Measurements from ENCODE around the gene AFDN. TPM values are rescaled to one million over a fixed set of nuclear protein-coding genes. Genes with fewer than 3 reads are reported as not detected.
A peak's percentile ranks its signal among the peaks of the same experiment; 100 is the strongest.

The AFDN gene
- total and polyA plus RNA-seq, 2 of the 8 experiments (the other 6 are each of a cell fraction or from before 2014, with no cell fraction given), result 53.4 to 192 TPM

- Histone ChIP-seq H2BK20ac (ENCODE audit: low read length) (no peak overlapping the region), H3K79me2 (ENCODE audit: control insufficient read depth in 1 of 2, insufficient read depth in 2 of 2, low read length in 2 of 2) (peaks cover 34 to 100% of the 10 kb centered on the region in 2 experiments; a peak in 3 of 4 replicates), H2BK120ac (replicated peaks; ENCODE audit: low read depth, low read length) (no peak overlapping the region), H3K4me1 (replicated peaks in 1 of 4; ENCODE audit: control insufficient read depth in 3 of 4, insufficient read depth in 4 of 4, low read length in 3 of 4) (peaks cover 3 to 19% (median 13%) of the 10 kb centered on the region in 4 experiments), H2BK12ac (ENCODE audit: low read depth, low read length) (no peak overlapping the region), H3K4ac (replicated peaks; ENCODE audit: insufficient read length, low read depth, low read length) (no peak overlapping the region), H3K4me2 (ENCODE audit: insufficient read depth in 1 of 2, low read depth in 2 of 2, low read length in 2 of 2) (peak overlapping the region in 1 of 2 experiments; percentile 50; a peak in 2 of 4 replicates), H4K8ac (ENCODE audit: extremely low read depth, insufficient read depth, low read length) (no peak overlapping the region), H2BK5ac (ENCODE audit: low read depth, low read length) (no peak overlapping the region), H3K4me3 (ENCODE audit: extremely low read depth in 1 of 4, insufficient read depth in 2 of 4, low read depth in 3 of 4, low read length in 4 of 4) (peak overlapping the region in 1 of 4 experiments; percentile 22; a peak in 1 of 8 replicates), H4K20me1 (replicated peaks in 1 of 2; ENCODE audit: control insufficient read depth in 1 of 2, insufficient read depth in 2 of 2, low read length in 2 of 2) (peaks cover 5 to 16% of the 10 kb centered on the region in 2 experiments), H3K23ac (ENCODE audit: insufficient read length) (no peak overlapping the region), H2AK5ac (ENCODE audit: low read depth, low read length) (no peak overlapping the region), H3K23me2 (ENCODE audit: low read depth, low read length) (peaks cover 2% of the 10 kb centered on the region; the same call in 1 of the 2 replicates), H3K14ac (ENCODE audit: insufficient read length) (no peak overlapping the region), H4K91ac (replicated peaks; ENCODE audit: insufficient read length, low read length) (no peak overlapping the region), H3K36me3 (ENCODE audit: control insufficient read depth in 2 of 4, insufficient read depth in 4 of 4, low read length in 3 of 4) (no peaks in the 10 kb centered on the region), H2AFZ (ENCODE audit: low read length) (no peak overlapping the region), H3K18ac (ENCODE audit: extremely low read depth, low read length) (no peak overlapping the region), H2BK15ac (ENCODE audit: low read length) (no peak overlapping the region), H3K9me3 (ENCODE audit: insufficient read depth in 2 of 2, low read depth in 1 of 2, low read length in 1 of 2) (no peaks in the 10 kb centered on the region), H3K27me3 (replicated peaks in 1 of 4; ENCODE audit: control insufficient read depth in 3 of 4, extremely low read depth in 1 of 4, insufficient read depth in 3 of 4, low read length in 3 of 4) (no peaks in the 10 kb centered on the region), H3K79me1 (ENCODE audit: low read depth, low read length) (peaks cover 6% of the 10 kb centered on the region; the same call in 1 of the 2 replicates), H3K9ac (replicated peaks in 1 of 4; ENCODE audit: extremely low read depth in 1 of 4, low read depth in 3 of 4, low read length in 3 of 4) (no peak overlapping the region), H3K56ac (replicated peaks; ENCODE audit: insufficient read length, low read depth, low read length) (no peak overlapping the region), H3K27ac (ENCODE audit: low read depth, low read length) (no peak overlapping the region), H4K5ac (ENCODE audit: insufficient read length, low read depth, low read length) (no peak overlapping the region)
- FAIRE-seq, result peak; percentile 66
- POLR2A ChIA-PET (ENCODE audit: partially characterized antibody), result no interaction called here
- CTCF ChIA-PET (ENCODE audit: partially characterized antibody), result no interaction called here
- WGBS, 2 experiments (ENCODE audit: extremely low coverage in 1 of 2, insufficient coverage in 1 of 2, insufficient read length in 1 of 2, insufficient replicate concordance in 2 of 2, low coverage in 1 of 2, low lambda C conversion rate in 2 of 2, missing lambda C conversion rate in 1 of 2), result 48 to 100% methylated on average over 1 to 5 of the region's 5 CpGs
- DNase-seq (ENCODE audit: low read depth in 1 of 2, low spot score in 2 of 2), result no peak
- TF ChIP-seq CBX8 (IDR thresholded peaks at IDR 0.05; ENCODE audit: borderline replicate concordance, low read depth, low read length), result no peak
- no peak for TF ChIP-seq YY1 (IDR thresholded peaks at IDR 0.05; ENCODE audit: low read depth, low read length)
- no peak for TF ChIP-seq CTBP2 (IDR thresholded peaks at IDR 0.05; ENCODE audit: borderline replicate concordance, insufficient read depth, insufficient read length, low read length)
- no peak for TF ChIP-seq CBX5 (IDR thresholded peaks at IDR 0.05; ENCODE audit: low read depth, low read length)
- no peak for TF ChIP-seq RBBP5 (IDR thresholded peaks at IDR 0.05; ENCODE audit: borderline replicate concordance, low read depth, low read length)
- TF ChIP-seq ASH2L (IDR thresholded peaks at IDR 0.05; ENCODE audit: low read length), result no peak
- no peak for TF ChIP-seq BCL11A (IDR thresholded peaks at IDR 0.05; ENCODE audit: low read depth in 2 of 2, low read length in 2 of 2)
- TF ChIP-seq RFX5 (IDR thresholded peaks at IDR 0.05; ENCODE audit: borderline replicate concordance, low read depth, low read length), result no peak
- TF ChIP-seq TCF12 (IDR thresholded peaks at IDR 0.05; ENCODE audit: low read depth, low read length), result no peak
- no peak for TF ChIP-seq TBP (IDR thresholded peaks at IDR 0.05; ENCODE audit: low read depth, low read length)
- no peak for TF ChIP-seq E2F6 (IDR thresholded peaks at IDR 0.05)
These were observed 30.4 kb downstream of the AFDN start for GRCh38 chr6:167856999-167857660.

All from H1 (cell line).